ENCODE data around the gene TRIM47.

Gene TRIM47

GRCh38 chr17:75828076-75828400 is 50.3 kb downstream of the TRIM47 start:
- no peak for DNase-seq

- peak; percentile 65 for DNase-seq
These were observed 50.9 kb downstream of the TRIM47 start for GRCh38 chr17:75827308-75828075.

- DNase-seq: no peak
These were observed 51.6 kb downstream of the TRIM47 start for GRCh38 chr17:75826561-75827307.

- DNase-seq: no peak
These were observed 52.5 kb downstream of the TRIM47 start for GRCh38 chr17:75825748-75826370.

- DNase-seq: no peak
These were observed 53.2 kb downstream of the TRIM47 start for GRCh38 chr17:75825149-75825552.

GRCh38 chr17:75824666-75825065 is 53.7 kb downstream of the TRIM47 start:
- no peak for DNase-seq
